Activated T-cell treated with anti-CD3 and anti-CD28 coated beads, Interleukin-2, amount 50 U/mL, for 4 hours (primary cell): ENCODE measurements around the gene EEF2K. TPM values are rescaled to one million over a fixed set of nuclear protein-coding genes. Genes with fewer than 3 reads are reported as not detected.
A peak's percentile ranks its signal among the peaks of the same experiment; 100 is the strongest.
"Not testable (repeated sequence)": the region's sequence is repeated elsewhere in the genome, so short reads cannot be mapped to it uniquely, and the experiment has no call there.

Source experiments
- ATAC-seq, 2 donors: fragments of 200-7000 bp; cut with Tn5 transposase; one replicate each; pipeline ENCODE4 v1.10.0; 2021
- DNase-seq: peaks from one replicate; pipeline ENCODE4 v3.0.0-alpha.2; 2020
- H3K27me3 Mint-ChIP-seq: one replicate; pipeline ENCODE4 v1.8.0; 2021; ENCODE audit warnings: low read depth, mixed read lengths
- H3K36me3 Mint-ChIP-seq: one replicate; pipeline ENCODE4 v1.8.0; 2022; ENCODE audit warnings: mixed read lengths; ENCODE audit not compliant: insufficient read depth
- H3K4me1 Mint-ChIP-seq: one replicate; pipeline ENCODE4 v1.8.0; 2021; ENCODE audit warnings: low read depth, mixed read lengths
- H3K4me3 Mint-ChIP-seq: one replicate; pipeline ENCODE4 v1.8.0; 2021; ENCODE audit warnings: mild to moderate bottlenecking, moderate library complexity, mixed read lengths
- H3K9me3 Mint-ChIP-seq: one replicate; pipeline ENCODE4 v1.8.0; 2021; ENCODE audit warnings: mixed read lengths
- total RNA-seq, 3 donors: library from RNA; stranded (reverse); gene quantifications; one replicate each; pipeline ENCODE4 v1.2.1, GENCODE V29; 2021

EEF2K gene
- total RNA-seq, result 10 to 100 TPM; 17.8 to 22.8 (median 19.1) TPM

DNA sequence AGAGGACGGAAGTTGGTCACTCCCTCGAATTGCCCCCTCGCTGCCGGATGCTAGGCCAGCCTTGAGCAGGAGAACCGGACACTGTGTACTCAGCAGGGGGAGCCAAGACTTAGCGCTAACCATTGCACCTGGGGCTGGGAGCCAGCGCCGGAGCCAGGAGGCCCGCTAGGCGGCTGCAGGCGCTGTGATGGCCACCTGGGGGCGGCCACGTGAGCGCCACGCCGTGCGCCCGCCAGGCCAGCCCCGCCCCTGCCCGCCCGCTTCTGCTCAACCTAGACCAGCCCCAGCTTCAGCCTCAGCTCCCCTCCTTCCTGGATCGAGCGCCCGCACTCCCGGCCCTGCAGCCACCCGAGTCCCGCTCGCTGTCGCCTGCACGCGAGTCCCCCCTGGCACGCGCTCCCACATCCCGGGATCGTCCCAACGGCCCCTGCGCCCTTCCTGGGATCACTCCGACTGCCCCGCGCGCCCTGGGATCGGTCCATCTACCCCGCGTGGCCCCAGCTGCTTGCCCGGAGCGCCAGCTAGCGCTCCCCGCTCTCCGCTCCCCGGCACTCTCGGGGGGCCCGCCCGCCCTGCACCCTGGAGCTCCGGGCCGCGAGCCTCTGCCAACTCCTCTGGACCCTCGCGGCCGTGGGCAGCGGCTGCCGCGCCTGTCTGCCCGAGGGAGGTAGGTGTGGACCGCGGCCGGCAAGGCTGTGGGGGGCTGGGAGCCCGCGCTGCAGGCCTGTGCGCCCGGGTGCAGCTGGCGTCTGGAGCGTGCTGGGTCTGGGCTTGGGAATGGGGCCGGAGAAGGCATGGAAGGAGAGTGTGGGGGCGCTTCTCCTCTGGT, at the start of gene EEF2K:
Gene EEF2K, plus strand, starts transcription at position 266 of the 829 bp plus-strand sequence. CDS start 19,452 bp downstream, outside the sequence.
- ATAC-seq (peak; percentile 88), DNase-seq (peak; percentile 76)
- H3K27me3 Mint-ChIP-seq, result no peaks in the 10 kb centered on the region
- H3K9me3 Mint-ChIP-seq, result no peaks in the 10 kb centered on the region
- peaks cover 24% of the 10 kb centered on the region for H3K4me1 Mint-ChIP-seq
- H3K4me3 Mint-ChIP-seq, result peak within 1 kb of the TSS; percentile 90
- H3K36me3 Mint-ChIP-seq, result peaks cover 4% of the 10 kb centered on the region

GRCh38 chr16:22161401-22161800, 44.7 kb upstream of the EEF2K start:
- H3K36me3 Mint-ChIP-seq, result no peaks in the 10 kb centered on the region
- ATAC-seq (no peak), DNase-seq (no peak)
- no peaks in the 10 kb centered on the region for H3K9me3 Mint-ChIP-seq
- peaks cover 2% of the 10 kb centered on the region for H3K4me1 Mint-ChIP-seq
- H3K4me3 Mint-ChIP-seq, result no peak overlapping the region
- peaks cover 16% of the 10 kb centered on the region for H3K27me3 Mint-ChIP-seq

GRCh38 chr16:22161999-22162655, 44.0 kb upstream of the EEF2K start, which contains the start of gene SDR42E2:
TSS of gene SDR42E2 (plus strand) at chr16:22162506. CDS start at chr16:22165583, 3,077 bp downstream.
- Mint-ChIP-seq H3K9me3 (no peaks in the 10 kb centered on the region), H3K4me3 (no peak within 1 kb of the TSS), H3K4me1 (peaks cover 2% of the 10 kb centered on the region), H3K27me3 (peaks cover 16% of the 10 kb centered on the region), H3K36me3 (no peaks in the 10 kb centered on the region)
- peak; percentile 42 for DNase-seq
- ATAC-seq, result peak; percentile 84 to 88

- no peaks in the 10 kb centered on the region for H3K36me3 Mint-ChIP-seq
- ATAC-seq (no peak), DNase-seq (no peak)
- H3K4me1 Mint-ChIP-seq, result peaks cover 2% of the 10 kb centered on the region
- peaks cover 16% of the 10 kb centered on the region for H3K27me3 Mint-ChIP-seq
- no peak overlapping the region for H3K4me3 Mint-ChIP-seq
- no peaks in the 10 kb centered on the region for H3K9me3 Mint-ChIP-seq
Observed at GRCh38 chr16:22162656-22163009, 43.4 kb upstream of the EEF2K start.

DNA sequence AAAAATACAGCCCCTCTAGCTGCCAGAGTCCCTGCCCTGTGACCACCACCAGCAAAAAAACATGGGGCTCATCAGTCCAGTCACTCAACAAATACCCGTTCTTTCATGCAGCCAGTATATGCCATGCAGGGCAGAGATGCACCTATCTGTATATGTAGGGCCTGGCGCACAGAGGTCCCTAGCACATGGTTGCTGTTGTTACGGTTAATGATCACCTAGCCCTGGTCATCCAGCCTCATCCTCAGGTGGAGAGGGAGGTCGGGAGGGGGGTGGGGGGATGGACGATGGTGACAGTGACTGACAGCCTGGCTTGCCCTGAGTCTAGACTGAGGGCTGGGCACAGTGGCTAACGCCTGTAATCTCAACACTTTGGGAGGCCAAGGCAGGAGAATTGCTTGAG, 42.3 kb upstream of the EEF2K start:
- Mint-ChIP-seq H3K9me3 (no peaks in the 10 kb centered on the region), H3K27me3 (peaks cover 14% of the 10 kb centered on the region), H3K36me3 (no peaks in the 10 kb centered on the region), H3K4me3 (no peak overlapping the region), H3K4me1 (peaks cover 2% of the 10 kb centered on the region)
- DNase-seq, result no peak
- no peak for ATAC-seq

GRCh38 chr16:22164482-22164881, 41.6 kb upstream of the EEF2K start:
- peaks cover 14% of the 10 kb centered on the region for H3K27me3 Mint-ChIP-seq
- peaks cover 2% of the 10 kb centered on the region for H3K4me1 Mint-ChIP-seq
- no peak overlapping the region for H3K4me3 Mint-ChIP-seq
- DNase-seq (no peak), ATAC-seq (no peak)
- no peaks in the 10 kb centered on the region for H3K9me3 Mint-ChIP-seq
- no peaks in the 10 kb centered on the region for H3K36me3 Mint-ChIP-seq

DNA sequence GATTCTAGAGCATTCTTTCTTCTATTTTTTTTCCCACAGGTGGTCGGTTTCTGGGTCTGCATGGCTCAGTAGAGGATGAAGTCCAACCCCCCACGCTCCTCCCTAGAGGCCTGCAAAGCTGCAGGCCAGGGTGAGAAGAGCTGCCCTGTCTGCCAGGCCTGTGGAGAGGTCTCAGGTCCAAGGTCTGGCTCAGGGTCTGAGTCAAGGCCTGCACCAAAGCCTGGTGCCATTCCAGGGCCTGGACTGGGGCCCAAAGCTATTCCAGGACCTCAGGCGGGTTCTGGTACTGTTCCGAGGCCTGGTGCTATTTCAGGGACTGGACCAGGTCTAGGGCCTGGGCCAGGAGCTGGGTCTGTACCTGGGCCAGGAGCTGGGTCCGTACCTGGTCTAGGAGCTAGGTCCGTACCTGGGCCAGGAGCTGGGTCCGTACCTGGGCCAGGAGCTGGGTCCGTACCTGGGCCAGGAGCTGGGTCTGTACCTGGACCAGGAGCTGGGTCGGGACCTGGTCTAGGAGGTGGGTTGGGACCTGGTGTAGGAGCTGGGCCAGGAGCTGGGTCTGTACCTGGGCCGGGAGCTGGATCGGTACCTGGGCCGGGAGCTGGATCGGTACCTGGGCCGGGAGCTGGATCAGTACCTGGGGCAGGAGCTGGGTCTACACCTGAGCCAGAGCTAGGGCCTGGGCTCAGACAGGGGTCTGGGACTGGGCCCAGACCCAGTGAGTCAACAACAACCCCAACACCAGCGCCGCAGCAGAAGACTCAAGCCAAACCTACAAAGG, 40.4 kb upstream of the EEF2K start:
- Mint-ChIP-seq H3K36me3 (no peaks in the 10 kb centered on the region), H3K9me3 (no peaks in the 10 kb centered on the region), H3K4me3 (no peak overlapping the region), H3K4me1 (peaks cover 2% of the 10 kb centered on the region), H3K27me3 (peaks cover 10% of the 10 kb centered on the region)
- DNase-seq (no peak), ATAC-seq (no peak)

GRCh38 chr16:22171953-22172352, 34.1 kb upstream of the EEF2K start:
- no peak for ATAC-seq
- Mint-ChIP-seq H3K36me3 (no peaks in the 10 kb centered on the region), H3K4me1 (no peaks in the 10 kb centered on the region), H3K27me3 (no peaks in the 10 kb centered on the region), H3K4me3 (no peak overlapping the region), H3K9me3 (no peaks in the 10 kb centered on the region)
- no peak for DNase-seq

DNA sequence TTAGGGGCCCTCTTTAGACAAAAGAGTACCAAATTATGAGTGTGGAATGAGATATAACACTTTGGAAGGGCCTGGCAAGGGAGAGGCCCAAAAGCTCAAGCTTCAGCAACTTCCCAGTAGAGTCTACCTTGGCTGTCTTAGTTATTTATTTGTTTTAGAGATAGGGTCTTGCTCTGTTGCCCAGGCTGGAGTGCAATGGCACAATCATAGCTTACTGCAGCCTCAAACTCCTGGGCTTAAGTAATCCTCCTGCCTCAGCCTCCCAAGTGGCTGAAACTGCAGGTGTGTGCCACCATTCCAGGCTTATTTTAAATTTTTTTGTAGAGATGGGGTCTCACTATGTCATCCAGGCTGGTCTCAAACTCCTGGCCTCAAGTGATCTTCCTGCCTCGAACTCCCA, 33.4 kb upstream of the EEF2K start:
- H3K9me3 Mint-ChIP-seq, H3K4me1 Mint-ChIP-seq, H3K4me3 Mint-ChIP-seq, DNase-seq, ATAC-seq, H3K36me3 Mint-ChIP-seq, H3K27me3 Mint-ChIP-seq: not testable (repeated sequence)

- no peaks in the 10 kb centered on the region for H3K27me3 Mint-ChIP-seq
- no peak for DNase-seq
- H3K9me3 Mint-ChIP-seq, result no peaks in the 10 kb centered on the region
- no peak overlapping the region for H3K4me3 Mint-ChIP-seq
- H3K4me1 Mint-ChIP-seq, result no peaks in the 10 kb centered on the region
- H3K36me3 Mint-ChIP-seq, result no peaks in the 10 kb centered on the region
- ATAC-seq, result no peak
Observed at GRCh38 chr16:22174642-22175041, 31.4 kb upstream of the EEF2K start.

- DNase-seq, result no peak
- Mint-ChIP-seq H3K9me3 (no peaks in the 10 kb centered on the region), H3K4me1 (no peaks in the 10 kb centered on the region), H3K36me3 (peaks cover 2% of the 10 kb centered on the region), H3K4me3 (no peak overlapping the region), H3K27me3 (no peaks in the 10 kb centered on the region)
- ATAC-seq, result no peak
Observed at GRCh38 chr16:22177968-22178930, 27.8 kb upstream of the EEF2K start.

DNA sequence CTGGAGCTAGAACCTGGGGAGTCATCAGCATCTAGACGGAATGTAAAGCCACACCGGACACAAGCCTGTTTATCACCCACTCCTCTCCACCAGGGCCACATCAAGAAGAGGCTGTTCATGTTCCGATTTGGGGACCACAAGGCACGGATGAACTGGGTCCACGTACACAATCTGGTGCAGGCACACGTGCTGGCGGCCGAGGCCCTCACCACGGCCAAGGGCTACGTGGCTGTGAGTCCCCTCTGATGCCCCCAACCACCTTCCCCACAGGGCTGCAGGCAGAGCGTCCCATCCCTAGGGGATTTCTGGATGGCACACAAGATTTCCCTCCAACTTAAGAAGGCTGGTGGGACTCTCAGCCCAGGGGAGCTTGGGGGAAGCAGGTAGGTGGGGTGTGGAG, 24.7 kb upstream of the EEF2K start:
- no peaks in the 10 kb centered on the region for H3K9me3 Mint-ChIP-seq
- DNase-seq (no peak), ATAC-seq (no peak)
- H3K4me3 Mint-ChIP-seq, result no peak overlapping the region
- peaks cover 2% of the 10 kb centered on the region for H3K36me3 Mint-ChIP-seq
- no peaks in the 10 kb centered on the region for H3K27me3 Mint-ChIP-seq
- no peaks in the 10 kb centered on the region for H3K4me1 Mint-ChIP-seq

GRCh38 chr16:22181843-22182242, 24.2 kb upstream of the EEF2K start:
- ATAC-seq (no peak), DNase-seq (no peak)
- Mint-ChIP-seq H3K4me1 (no peaks in the 10 kb centered on the region), H3K4me3 (no peak overlapping the region), H3K36me3 (peaks cover 2% of the 10 kb centered on the region), H3K27me3 (no peaks in the 10 kb centered on the region), H3K9me3 (no peaks in the 10 kb centered on the region)
